OCI-LY1 (cell line): Measurements from ENCODE around the gene BTN1A1.

Source experiments
- H2AFZ ChIP-seq: fragments of 200-600 bp; sonication (generic), shearing (Covaris generic); 2 replicates; pipeline ENCODE4 v1.6.0; 2014; ENCODE audit warnings: antibody characterized with exemption, mild to moderate bottlenecking, low read length
- H3F3A ChIP-seq: fragments of 200-600 bp; sonication (generic), shearing (Covaris generic); 2 replicates; pipeline ENCODE4 v1.6.0; 2014; ENCODE audit warnings: mild to moderate bottlenecking, antibody characterized with exemption, low read length, moderate library complexity; ENCODE audit not compliant: insufficient read depth
- H3K27ac ChIP-seq: fragments of 200-600 bp; sonication (generic); 2 replicates; pipeline ENCODE4 v1.5.1; 2014; ENCODE audit warnings: low read length, mixed run types, mild to moderate bottlenecking, low read depth; ENCODE audit not compliant: poor library complexity, severe bottlenecking
- H3K27me3 ChIP-seq: fragments of 200-600 bp; sonication (generic); 2 replicates; pipeline ENCODE4 v1.6.0; 2014; ENCODE audit warnings: antibody characterized with exemption, mild to moderate bottlenecking, low read length, moderate library complexity; ENCODE audit not compliant: insufficient read depth
- H3K36me3 ChIP-seq: fragments of 200-600 bp; sonication (generic); 2 replicates; pipeline ENCODE4 v1.6.1; 2014; ENCODE audit warnings: mild to moderate bottlenecking, antibody characterized with exemption, low read length, moderate library complexity, mixed read lengths; ENCODE audit not compliant: insufficient read depth
- H3K4me1 ChIP-seq: fragments of 200-600 bp; sonication (generic); 2 replicates; pipeline ENCODE4 v1.5.1; 2014; ENCODE audit warnings: mild to moderate bottlenecking, low read length, moderate library complexity; ENCODE audit not compliant: insufficient read depth, severe bottlenecking
- H3K4me2 ChIP-seq: fragments of 200-600 bp; sonication (generic), shearing (Covaris generic); 2 replicates; pipeline ENCODE4 v1.6.1; 2014; ENCODE audit warnings: low read length
- H3K4me3 ChIP-seq: fragments of 200-600 bp; sonication (generic); 2 replicates; pipeline ENCODE4 v1.5.1; 2014; ENCODE audit warnings: low read length, low read depth, mild to moderate bottlenecking, mixed read lengths; ENCODE audit not compliant: poor library complexity, severe bottlenecking
- H3K79me2 ChIP-seq: fragments of 200-600 bp; shearing (Covaris generic); 2 replicates; pipeline ENCODE4 v1.6.1; 2016; ENCODE audit warnings: mixed run types, low read length, mixed read lengths; ENCODE audit not compliant: insufficient read depth
- H3K9ac ChIP-seq: fragments of 200-600 bp; sonication (generic), shearing (Covaris generic); 2 replicates; pipeline ENCODE4 v1.6.1; 2014; ENCODE audit warnings: mild to moderate bottlenecking, low read length, mixed read lengths
- H3K9me2 ChIP-seq: fragments of 200-600 bp; sonication (generic), shearing (Covaris generic); 2 replicates; pipeline ENCODE4 v1.6.1; 2014; ENCODE audit warnings: low read depth, mild to moderate bottlenecking, low read length, mixed read lengths
- H3K9me3 ChIP-seq: fragments of 200-600 bp; shearing (Covaris generic); 2 replicates; pipeline ENCODE4 v1.6.1; 2014; ENCODE audit warnings: low read length, mixed read lengths
- H4K20me1 ChIP-seq: fragments of 200-600 bp; sonication (generic), shearing (Covaris generic); 2 replicates; pipeline ENCODE4 v1.6.0; 2016; ENCODE audit warnings: mild to moderate bottlenecking, low read length; ENCODE audit not compliant: insufficient read depth
- EZH2 ChIP-seq: fragments of 200-600 bp; sonication (generic), shearing (Covaris generic); IDR thresholded peaks from 2 replicates; pipeline ENCODE4 v1.8.0; 2017; ENCODE audit warnings: borderline replicate concordance, mixed run types, mild to moderate bottlenecking, antibody characterized with exemption, low read length, moderate library complexity, mixed read lengths
- TF ChIP-seq, protein P1 (sequence below): fragments of 200-600 bp; sonication (generic), shearing (Covaris generic); IDR thresholded peaks from 2 replicates; pipeline ENCODE4 v1.5.1; 2017; ENCODE audit warnings: mild to moderate bottlenecking, antibody characterized with exemption, low read length, moderate library complexity, mixed read lengths

The BTN1A1 gene

DNA sequence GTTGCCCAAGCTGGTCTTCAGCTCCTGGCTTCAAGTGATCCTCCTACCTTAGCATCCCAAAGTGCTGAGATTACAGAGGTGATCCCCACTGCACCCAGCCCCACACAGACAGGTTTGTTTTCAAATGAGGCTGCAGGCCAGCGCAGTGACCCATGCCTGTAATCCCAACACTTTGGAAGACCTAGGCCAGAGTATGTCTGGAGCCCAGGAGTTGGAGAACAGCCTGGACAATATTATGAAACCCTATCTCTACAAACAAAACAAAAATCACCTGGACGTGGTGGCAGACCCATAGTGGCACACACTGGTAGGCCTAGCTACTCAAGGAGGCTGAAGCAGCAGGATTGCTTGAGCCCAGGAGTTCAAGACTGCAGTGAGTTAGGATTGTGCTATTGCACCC lies 30.1 kb downstream of the BTN1A1 start:
- TF ChIP-seq EZH2: no peak
- TF ChIP-seq, protein P1, sequence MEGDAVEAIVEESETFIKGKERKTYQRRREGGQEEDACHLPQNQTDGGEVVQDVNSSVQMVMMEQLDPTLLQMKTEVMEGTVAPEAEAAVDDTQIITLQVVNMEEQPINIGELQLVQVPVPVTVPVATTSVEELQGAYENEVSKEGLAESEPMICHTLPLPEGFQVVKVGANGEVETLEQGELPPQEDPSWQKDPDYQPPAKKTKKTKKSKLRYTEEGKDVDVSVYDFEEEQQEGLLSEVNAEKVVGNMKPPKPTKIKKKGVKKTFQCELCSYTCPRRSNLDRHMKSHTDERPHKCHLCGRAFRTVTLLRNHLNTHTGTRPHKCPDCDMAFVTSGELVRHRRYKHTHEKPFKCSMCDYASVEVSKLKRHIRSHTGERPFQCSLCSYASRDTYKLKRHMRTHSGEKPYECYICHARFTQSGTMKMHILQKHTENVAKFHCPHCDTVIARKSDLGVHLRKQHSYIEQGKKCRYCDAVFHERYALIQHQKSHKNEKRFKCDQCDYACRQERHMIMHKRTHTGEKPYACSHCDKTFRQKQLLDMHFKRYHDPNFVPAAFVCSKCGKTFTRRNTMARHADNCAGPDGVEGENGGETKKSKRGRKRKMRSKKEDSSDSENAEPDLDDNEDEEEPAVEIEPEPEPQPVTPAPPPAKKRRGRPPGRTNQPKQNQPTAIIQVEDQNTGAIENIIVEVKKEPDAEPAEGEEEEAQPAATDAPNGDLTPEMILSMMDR: no peak
- no peak overlapping the region for H2AFZ ChIP-seq
- H3K9me3 ChIP-seq: no peaks in the 10 kb centered on the region
- H4K20me1 ChIP-seq: no peaks in the 10 kb centered on the region
- H3K9me2 ChIP-seq: no peaks in the 10 kb centered on the region
- no peak overlapping the region for H3K4me2 ChIP-seq
- H3K79me2 ChIP-seq: no peaks in the 10 kb centered on the region
- no peak overlapping the region for H3K4me3 ChIP-seq
- peaks cover 29% of the 10 kb centered on the region for H3K4me1 ChIP-seq
- no peak overlapping the region for H3K27ac ChIP-seq
- H3K9ac ChIP-seq: no peak overlapping the region
- H3F3A ChIP-seq: peaks cover 8% of the 10 kb centered on the region; the same call in 1 of the 2 replicates
- no peaks in the 10 kb centered on the region for H3K36me3 ChIP-seq
- no peaks in the 10 kb centered on the region for H3K27me3 ChIP-seq

GRCh38 chr6:26531897-26532296 lies 31.8 kb downstream of the BTN1A1 start:
- H3K79me2 ChIP-seq: no peaks in the 10 kb centered on the region
- no peak overlapping the region for H3K4me3 ChIP-seq
- no peaks in the 10 kb centered on the region for H3K9me3 ChIP-seq
- H3K27me3 ChIP-seq: no peaks in the 10 kb centered on the region
- no peaks in the 10 kb centered on the region for H3K9me2 ChIP-seq
- no peak overlapping the region for H3K9ac ChIP-seq
- no peak overlapping the region for H3K4me2 ChIP-seq
- H2AFZ ChIP-seq: no peak overlapping the region
- TF ChIP-seq, protein P1: no peak
- TF ChIP-seq EZH2: no peak
- H3F3A ChIP-seq: peaks cover 8% of the 10 kb centered on the region; the same call in 1 of the 2 replicates
- peak overlapping the region; percentile 95 for H3K27ac ChIP-seq
- no peaks in the 10 kb centered on the region for H3K36me3 ChIP-seq
- H3K4me1 ChIP-seq: peaks cover 46% of the 10 kb centered on the region
- H4K20me1 ChIP-seq: no peaks in the 10 kb centered on the region

GRCh38 chr6:26532699-26533531 lies 32.8 kb downstream of the BTN1A1 start:
- Histone ChIP-seq H3K4me2 (peak overlapping the region; percentile 98), H3K9ac (peak overlapping the region; percentile 88), H3K27ac (peak overlapping the region; percentile 95), H3K36me3 (no peaks in the 10 kb centered on the region), H4K20me1 (no peaks in the 10 kb centered on the region), H3K27me3 (no peaks in the 10 kb centered on the region), H3K4me3 (peak overlapping the region; percentile 82), H3K9me2 (no peaks in the 10 kb centered on the region), H3K79me2 (no peaks in the 10 kb centered on the region), H3K9me3 (no peaks in the 10 kb centered on the region), H3K4me1 (peaks cover 49% of the 10 kb centered on the region), H3F3A (peaks cover 8% of the 10 kb centered on the region; the same call in 1 of the 2 replicates), H2AFZ (peak overlapping the region; percentile 68; the same call in 1 of the 2 replicates)
- TF ChIP-seq, protein P1: no peak
- TF ChIP-seq EZH2: no peak
